GM23248 (cell line): ENCODE measurements around the gene HK1.

Experiments
- EZH2 ChIP-seq: fragments of 200-600 bp; sonication (generic); IDR thresholded peaks from 2 replicates; pipeline ENCODE4 v1.6.1; 2018; ENCODE audit warnings: antibody characterized with exemption, mild to moderate bottlenecking; ENCODE audit not compliant: insufficient read depth, poor library complexity, severe bottlenecking
- EZH2phosphoT487 ChIP-seq: fragments of 200-600 bp; sonication (generic); IDR thresholded peaks from 2 replicates; pipeline ENCODE4 v1.6.1; 2018; ENCODE audit warnings: antibody characterized with exemption, moderate library complexity, mild to moderate bottlenecking, low read depth; ENCODE audit not compliant: insufficient read depth

- no peak for TF ChIP-seq EZH2phosphoT487
- TF ChIP-seq EZH2, result no peak
Observed at GRCh38 chr10:69307434-69307833, 29.1 kb downstream of the HK1 start.
